Kidney (tissue), 2 donors: ENCODE results near the gene MOSPD3. TPM values are rescaled to one million over a fixed set of nuclear protein-coding genes. Genes with fewer than 3 reads are reported as not detected.

Experiments
- polyA plus RNA-seq: library from polyadenylated mRNA; stranded (reverse); fragments of 350-450 nt; fragmentation: Illumina TruSeq; extraction: RNeasy Lipid Tissue Mini Kit (QIAGEN cat#74804); gene quantifications from one replicate; pipeline ENCODE4 v1.2.3, GENCODE V29; 2014; ENCODE audit warnings: low read depth, low replicate concordance; ENCODE audit not compliant: insufficient read depth
- total RNA-seq: library from RNA; stranded (reverse); fragmentation: NEBNext Ultra II Directional; extraction: Animal tissue kit (Norgen Biotek cat#: 25700); gene quantifications from one replicate; pipeline ENCODE4 v1.2.1, GENCODE V29; 2021
- donor health status: DM: yes; HTN: yes; CAD: no.

The MOSPD3 gene
- total and polyA plus RNA-seq, 2 donors from 2014 or later: 18.2 to 30.6 TPM

Other genes starting within 250 kb of the MOSPD3 start
- 18.8 TPM for gene PILRA, start 239.1 kb upstream of the MOSPD3 start, total RNA-seq
- gene PILRA, start 239.1 kb upstream of the MOSPD3 start, polyA plus RNA-seq: 15.4 TPM
- gene ZCWPW1, start 183.8 kb upstream of the MOSPD3 start, total RNA-seq: 3.0 TPM
- 7.9 TPM for gene ZCWPW1, start 183.8 kb upstream of the MOSPD3 start, polyA plus RNA-seq
- 47.2 TPM for gene MEPCE, start 182.7 kb upstream of the MOSPD3 start, total RNA-seq
- 33.4 TPM for gene MEPCE, start 182.7 kb upstream of the MOSPD3 start, polyA plus RNA-seq
- gene PPP1R35, start 176.0 kb upstream of the MOSPD3 start, total RNA-seq: 41.7 TPM
- gene PPP1R35, start 176.0 kb upstream of the MOSPD3 start, polyA plus RNA-seq: 40.2 TPM
- 0.54 TPM for gene SPACDR, start 148.3 kb upstream of the MOSPD3 start, total RNA-seq
- not detected for gene SPACDR, start 148.3 kb upstream of the MOSPD3 start, polyA plus RNA-seq
- gene TSC22D4, start 133.3 kb upstream of the MOSPD3 start, total RNA-seq: 61.5 TPM
- gene TSC22D4, start 133.3 kb upstream of the MOSPD3 start, polyA plus RNA-seq: 67.0 TPM
- gene NYAP1, start 128.6 kb upstream of the MOSPD3 start, total RNA-seq: 0.41 TPM
- gene NYAP1, start 128.6 kb upstream of the MOSPD3 start, polyA plus RNA-seq: 0.69 TPM
- gene AGFG2, start 73.3 kb upstream of the MOSPD3 start, total RNA-seq: 37.3 TPM
- gene AGFG2, start 73.3 kb upstream of the MOSPD3 start, polyA plus RNA-seq: 24.3 TPM
- gene SAP25, start 38.6 kb upstream of the MOSPD3 start, total RNA-seq: 9.8 TPM
- gene SAP25, start 38.6 kb upstream of the MOSPD3 start, polyA plus RNA-seq: 5.7 TPM
- gene LRCH4, start 26.4 kb upstream of the MOSPD3 start, total RNA-seq: 62.9 TPM
- 23.2 TPM for gene LRCH4, start 26.4 kb upstream of the MOSPD3 start, polyA plus RNA-seq
- 0.60 TPM for gene FBXO24, start 26.2 kb upstream of the MOSPD3 start, total RNA-seq
- gene FBXO24, start 26.2 kb upstream of the MOSPD3 start, polyA plus RNA-seq: 0.95 TPM
- gene PCOLCE, start 10.2 kb upstream of the MOSPD3 start, total RNA-seq: 51.5 TPM
- gene PCOLCE, start 10.2 kb upstream of the MOSPD3 start, polyA plus RNA-seq: 42.9 TPM
- gene TFR2, start 29.0 kb downstream of the MOSPD3 start, total RNA-seq: 0.79 TPM
- gene TFR2, start 29.0 kb downstream of the MOSPD3 start, polyA plus RNA-seq: 0.22 TPM
- not detected for gene ACTL6B, start 43.9 kb downstream of the MOSPD3 start, total RNA-seq
- not detected for gene ACTL6B, start 43.9 kb downstream of the MOSPD3 start, polyA plus RNA-seq
- gene GNB2, start 61.2 kb downstream of the MOSPD3 start, total RNA-seq: 265 TPM
- gene GNB2, start 61.2 kb downstream of the MOSPD3 start, polyA plus RNA-seq: 234 TPM
- gene GIGYF1, start 81.7 kb downstream of the MOSPD3 start, total RNA-seq: 51.3 TPM
- gene GIGYF1, start 81.7 kb downstream of the MOSPD3 start, polyA plus RNA-seq: 11.6 TPM
- 25.7 TPM for gene POP7, start 93.6 kb downstream of the MOSPD3 start, total RNA-seq
- gene POP7, start 93.6 kb downstream of the MOSPD3 start, polyA plus RNA-seq: 41.8 TPM
- not detected for gene EPO, start 107.9 kb downstream of the MOSPD3 start, total RNA-seq
- gene EPO, start 107.9 kb downstream of the MOSPD3 start, polyA plus RNA-seq: not detected
- gene ZAN, start 121.1 kb downstream of the MOSPD3 start, total RNA-seq: not detected
- gene ZAN, start 121.1 kb downstream of the MOSPD3 start, polyA plus RNA-seq: not detected
- 65.5 TPM for gene EPHB4, start 215.0 kb downstream of the MOSPD3 start, total RNA-seq
- gene EPHB4, start 215.0 kb downstream of the MOSPD3 start, polyA plus RNA-seq: 33.2 TPM
- gene SLC12A9, start 240.2 kb downstream of the MOSPD3 start, total RNA-seq: 29.9 TPM
- gene SLC12A9, start 240.2 kb downstream of the MOSPD3 start, polyA plus RNA-seq: 19.7 TPM